BJ (cell line): ENCODE results near the gene OBSCN. TPM values are rescaled to one million over a fixed set of nuclear protein-coding genes. Genes with fewer than 3 reads are reported as not detected.

Experiments used
- CTCF ChIA-PET: fragments of 350-600 bp; formaldehyde crosslinking; extraction: SDS; loops from one replicate; lab custom pipeline; 2021; ENCODE audit warnings: antibody characterized with exemption, inconsistent platforms; lab: Yijun Ruan, JAX
- POLR2A ChIA-PET: fragments of 300-600 bp; sonication (Branson Sonifier 250); formaldehyde crosslinking; extraction: SDS; loops from one replicate; lab custom pipeline; 2021; ENCODE audit warnings: antibody characterized with exemption; lab: Charles Lee
- DNase-seq: peaks from one replicate; pipeline ENCODE4 v3.0.0-alpha.2; 2011; ENCODE audit warnings: low read depth
- H3K27me3 ChIP-seq: 2 replicates; pipeline ENCODE4 v1.6.0; 2011; ENCODE audit warnings: low read length; ENCODE audit not compliant: control insufficient read depth, insufficient read depth
- H3K36me3 ChIP-seq: 2 replicates; pipeline ENCODE4 v1.5.1; 2011; ENCODE audit warnings: low read length; ENCODE audit not compliant: control insufficient read depth, insufficient read depth
- H3K4me3 ChIP-seq: 2 replicates; pipeline ENCODE4 v1.5.1; 2011; ENCODE audit warnings: low read depth, mild to moderate bottlenecking, control low read depth, low read length
- CTCF ChIP-seq: IDR thresholded peaks from 2 replicates; pipeline ENCODE4 v1.5.1; 2011; ENCODE audit warnings: low read depth, mild to moderate bottlenecking, control low read depth, inconsistent platforms, low read length, moderate library complexity; ENCODE audit not compliant: insufficient read depth
- polyA plus RNA-seq: library from polyadenylated mRNA; depleted of rRNA; stranded (reverse); fragments of >200 nt; gene quantifications from 2 replicates; pipeline ENCODE4 v1.2.3, GENCODE V29; 2011

The OBSCN gene
- polyA plus RNA-seq, 1 experiment, result 2.9 TPM

GRCh38 chr1:228178737-228179684 is 28.8 kb upstream of the OBSCN start:
- no peak for TF ChIP-seq CTCF
- ChIA-PET POLR2A (no interaction called here), CTCF (interaction anchor here (1.3 kb wide), 1 partner anchor 39 kb away, joined by 3 read pairs; no protein-coding TSS in a partner anchor)
- no peak for DNase-seq
- H3K27me3 ChIP-seq, result no peaks in the 10 kb centered on the region
- H3K36me3 ChIP-seq, result peaks cover 5% of the 10 kb centered on the region
- no peak overlapping the region for H3K4me3 ChIP-seq

DNA sequence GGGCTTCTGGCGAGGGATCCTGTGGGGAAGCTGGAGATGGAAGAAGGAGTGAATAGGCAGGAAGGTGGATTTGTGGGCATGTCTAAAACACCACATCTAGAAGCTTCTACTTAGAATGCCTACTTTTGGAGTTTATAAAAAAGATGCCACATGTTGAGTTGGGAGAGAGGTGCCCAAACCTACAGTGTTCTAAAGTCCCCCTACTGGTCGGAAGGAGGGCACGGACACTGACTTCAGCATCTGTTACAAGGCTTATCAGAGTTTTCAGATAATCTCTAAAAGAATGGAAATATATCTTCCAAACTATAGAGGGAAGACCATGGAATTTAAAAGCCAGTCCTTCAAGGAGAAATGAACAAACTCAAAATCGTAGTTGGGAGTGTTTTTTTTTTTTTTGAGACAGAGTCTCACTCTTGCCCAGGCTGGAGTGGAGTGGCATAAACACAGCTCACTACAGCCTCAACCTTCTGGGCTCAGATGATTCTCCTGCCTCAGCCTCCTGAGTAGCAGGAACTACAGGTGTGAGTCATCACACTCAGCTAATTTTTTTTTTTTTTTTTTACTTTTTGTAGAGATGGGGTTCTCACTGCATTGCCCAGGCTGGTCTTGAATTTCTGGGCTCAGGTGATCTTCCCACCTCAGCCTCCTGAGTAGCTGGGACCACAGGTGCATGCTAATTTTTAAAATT is 27.4 kb upstream of the OBSCN start:
- Histone ChIP-seq H3K4me3 (no peak overlapping the region), H3K36me3 (peaks cover 2% of the 10 kb centered on the region; the same call in 1 of the 2 replicates), H3K27me3 (no peaks in the 10 kb centered on the region)
- ChIA-PET CTCF (interaction anchor here (2.2 kb wide), 1 partner anchor 15 kb away, joined by 7 read pairs; the partner anchor contains the start of gene IBA57), POLR2A (no interaction called here)
- DNase-seq, result no peak
- TF ChIP-seq CTCF, result peak; percentile 24; the same call in 1 of the 2 replicates

DNA sequence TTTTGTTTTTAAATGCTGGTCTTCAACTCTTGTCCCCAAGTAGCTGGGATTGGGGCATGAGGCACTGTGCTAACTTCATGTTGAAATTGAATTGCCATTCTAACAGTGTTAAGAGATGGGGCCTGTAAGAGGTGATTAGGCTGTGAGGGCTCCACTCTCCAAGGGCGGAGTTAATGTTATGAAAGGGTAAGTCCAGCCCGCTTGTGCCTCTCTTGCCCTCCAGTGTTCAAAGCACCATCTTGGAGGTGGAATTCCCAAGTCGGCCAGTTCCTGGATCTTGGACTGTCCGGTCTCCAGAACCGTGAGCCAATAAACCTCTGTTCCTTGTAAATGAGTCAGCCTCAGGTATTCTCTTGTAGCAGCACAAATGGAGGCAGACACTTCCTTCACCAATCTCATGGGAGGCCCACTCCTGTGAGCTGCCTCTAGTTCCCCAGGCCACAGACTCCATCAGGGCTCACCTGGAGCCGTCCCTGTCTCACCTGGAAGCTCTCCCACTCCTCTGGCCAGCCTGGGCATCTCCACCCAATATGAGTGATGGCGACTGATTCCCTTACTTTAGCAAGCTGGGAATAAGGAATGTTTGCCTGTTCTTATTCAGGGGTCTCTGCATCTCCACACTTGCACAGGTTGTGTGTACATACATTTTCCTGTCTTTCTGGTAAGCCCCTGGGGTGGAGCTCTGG is 26.7 kb upstream of the OBSCN start:
- DNase-seq, result no peak
- CTCF ChIA-PET, result interaction anchor here (2.2 kb wide), 1 partner anchor 15 kb away, joined by 7 read pairs; the partner anchor contains the start of gene IBA57
- TF ChIP-seq CTCF, result no peak
- POLR2A ChIA-PET, result no interaction called here
- H3K27me3 ChIP-seq, result no peaks in the 10 kb centered on the region
- peaks cover 1% of the 10 kb centered on the region; the same call in 1 of the 2 replicates for H3K36me3 ChIP-seq
- no peak overlapping the region for H3K4me3 ChIP-seq

DNA sequence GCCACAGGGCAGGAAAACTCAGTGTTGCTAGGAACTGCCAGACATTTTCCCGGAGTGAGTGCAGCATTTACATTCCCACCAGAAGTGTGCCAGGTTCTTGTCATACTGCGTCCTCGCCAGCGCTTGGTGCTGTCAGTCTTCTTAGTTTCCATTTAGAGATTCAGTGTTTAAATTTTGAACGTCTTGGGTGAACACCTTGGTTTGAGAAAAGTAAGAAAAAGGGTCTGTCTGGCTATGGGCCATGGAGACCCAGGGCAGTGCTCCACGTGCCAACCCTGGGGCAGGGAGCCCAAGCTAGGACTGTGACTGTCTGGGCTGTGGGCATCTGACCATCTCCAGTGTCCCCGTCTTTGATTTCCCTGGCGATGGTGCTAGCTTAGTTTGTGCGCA is 26.2 kb upstream of the OBSCN start:
- H3K27me3 ChIP-seq, result no peaks in the 10 kb centered on the region
- H3K36me3 ChIP-seq, result peaks cover 1% of the 10 kb centered on the region; the same call in 1 of the 2 replicates
- H3K4me3 ChIP-seq, result no peak overlapping the region
- CTCF ChIA-PET, result interaction anchor here (2.2 kb wide), 1 partner anchor 16 kb away, joined by 7 read pairs; the partner anchor contains the start of gene IBA57
- no peak for DNase-seq
- no peak for TF ChIP-seq CTCF
- POLR2A ChIA-PET, result no interaction called here
